K562 (cell line): ENCODE measurements around the gene PTTG1IP. TPM values are rescaled to one million over a fixed set of nuclear protein-coding genes. Genes with fewer than 3 reads are reported as not detected.

ENCODE experiments used
- CBFA2T2 ChIP-seq: fragments of 450-650 bp; conservative IDR thresholded peaks from 2 replicates; pipeline ENCODE4 v1.6.1; 2017; ENCODE audit warnings: mild to moderate bottlenecking
- CXXC5 ChIP-seq: fragments of 250-450 bp; sonication (Bioruptor Pico); IDR thresholded peaks from 2 replicates; pipeline ENCODE4 v1.8.0; 2022; ENCODE audit warnings: inconsistent platforms, mild to moderate bottlenecking, moderate library complexity
- ERF ChIP-seq: fragments of 450-650 bp; formaldehyde crosslinking; IDR thresholded peaks from 2 replicates; pipeline ENCODE4 v1.4.0; 2020; ENCODE audit warnings: mild to moderate bottlenecking, mixed read lengths
- FOXA1 ChIP-seq: fragments of 450-650 bp; IDR thresholded peaks from 2 replicates; pipeline ENCODE4 v1.6.1; 2016; ENCODE audit warnings: mild to moderate bottlenecking, borderline replicate concordance
- FOXJ3 ChIP-seq: sonication (generic); formaldehyde crosslinking; IDR thresholded peaks from 2 replicates; pipeline ENCODE4 v1.4.0; 2020; ENCODE audit warnings: mild to moderate bottlenecking, missing genetic modification reagents
- JUN ChIP-seq, 2 experiments: sonication (generic) in 1 of 2; formaldehyde crosslinking in 1 of 2; IDR thresholded peaks; 2 replicates each; pipeline versions ENCODE4 v1.6.1 to v1.8.0; 2012 to 2022; ENCODE audit warnings: borderline replicate concordance in 2 of 2, mild to moderate bottlenecking in 2 of 2, improper control_type of control experiment in 1 of 2, low read depth in 1 of 2, low read length in 1 of 2, missing genetic modification reagents in 1 of 2
- KAT7 ChIP-seq: sonication (generic); formaldehyde crosslinking; IDR thresholded peaks from 2 replicates; pipeline ENCODE4 v1.8.0; 2022; ENCODE audit warnings: missing genetic modification reagents, mild to moderate bottlenecking, borderline replicate concordance
- LCOR ChIP-seq: sonication (generic); formaldehyde crosslinking; IDR thresholded peaks from 2 replicates; pipeline ENCODE4 v1.8.0; 2022; ENCODE audit warnings: mild to moderate bottlenecking, missing genetic modification reagents
- NR3C1 ChIP-seq: sonication (generic); formaldehyde crosslinking; IDR thresholded peaks from 2 replicates; pipeline ENCODE4 v1.8.1; 2022; ENCODE audit warnings: missing genetic modification reagents
- POLR2H ChIP-seq: IDR thresholded peaks from 2 replicates; pipeline ENCODE4 v1.6.1; 2016; ENCODE audit warnings: missing genetic modification characterization, low read depth, mild to moderate bottlenecking, control low read depth, missing compliant biosample characterization, moderate library complexity
- PPARD ChIP-seq: fragments of 250-450 bp; sonication (Bioruptor Pico); IDR thresholded peaks from 2 replicates; pipeline ENCODE4 v1.8.0; 2022; ENCODE audit warnings: inconsistent platforms, mild to moderate bottlenecking, moderate library complexity
- RBM17 ChIP-seq: fragments of 200-400 bp; formaldehyde crosslinking; IDR thresholded peaks from 2 replicates; pipeline ENCODE4 v1.6.1; 2017; ENCODE audit warnings: low read depth, mild to moderate bottlenecking, low read length, borderline replicate concordance
- SAFB2 ChIP-seq: fragments of 200-400 bp; formaldehyde crosslinking; IDR thresholded peaks from 2 replicates; pipeline ENCODE4 v1.6.1; 2018; ENCODE audit warnings: borderline replicate concordance, low read length, low read depth, moderate library complexity; ENCODE audit not compliant: severe bottlenecking
- SMARCE1 ChIP-seq: fragments of 450-650 bp; IDR thresholded peaks from 2 replicates; pipeline ENCODE4 v1.7.1; 2016; ENCODE audit warnings: mild to moderate bottlenecking
- SP1 ChIP-seq: sonication (generic); formaldehyde crosslinking; IDR thresholded peaks from 2 replicates; pipeline ENCODE4 v1.8.1; 2022; ENCODE audit warnings: mild to moderate bottlenecking, missing genetic modification reagents
- TFAM ChIP-seq: fragments of 250-450 bp; sonication (Bioruptor Pico); conservative IDR thresholded peaks from 2 replicates; pipeline ENCODE4 v1.5.0; 2021; ENCODE audit warnings: mild to moderate bottlenecking, moderate library complexity
- TRIM24 ChIP-seq, 2 experiments: fragments of 450-650 bp; IDR thresholded peaks; 2 replicates each; pipeline ENCODE4 v1.6.1; 2016
- ZBTB1 ChIP-seq: sonication (generic); formaldehyde crosslinking; IDR thresholded peaks from 2 replicates; pipeline ENCODE4 v1.8.1; 2023; ENCODE audit warnings: missing genetic modification reagents, low read depth, mild to moderate bottlenecking, borderline replicate concordance
- ZC3H8 ChIP-seq: fragments of 450-650 bp; IDR thresholded peaks from 2 replicates; pipeline ENCODE4 v1.6.1; 2017
- ZEB2 ChIP-seq: fragments of 450-650 bp; IDR thresholded peaks from 2 replicates; pipeline ENCODE4 v1.6.1; 2016
- ZNF561 ChIP-seq: fragments of 450-650 bp; formaldehyde crosslinking; conservative IDR thresholded peaks from 2 replicates; pipeline ENCODE4 v1.4.0; 2020; ENCODE audit warnings: mild to moderate bottlenecking, moderate library complexity
- ZNF76 ChIP-seq: fragments of 250-450 bp; sonication (Bioruptor Pico); IDR thresholded peaks from 2 replicates; pipeline ENCODE4 v1.4.0; 2020; ENCODE audit warnings: mild to moderate bottlenecking, moderate library complexity, borderline replicate concordance
- ZNF766 ChIP-seq: fragments of 200-800 bp; sonication (Bioruptor generic); conservative IDR thresholded peaks from 2 replicates; pipeline ENCODE4 v1.6.1; 2016; ENCODE audit warnings: missing genetic modification characterization, missing compliant biosample characterization
- ZNF778 ChIP-seq: fragments of 450-650 bp; formaldehyde crosslinking; IDR thresholded peaks from 2 replicates; pipeline ENCODE4 v1.4.0; 2020; ENCODE audit warnings: mild to moderate bottlenecking, moderate library complexity
- polyA plus RNA-seq, 8 experiments: library from polyadenylated mRNA; depleted of rRNA in 4 of 8; stranded (reverse) in 5 of 8; unstranded in 3 of 8; fragments of >200 nt; fragmentation: Nextera tagmentation in 2 of 8; fragmentation: Illumina TruSeq in 1 of 8; extraction: Ambion mirVana in 2 of 8; extraction: Trizol in 1 of 8; gene quantifications; 2 replicates each; pipeline versions ENCODE4 v1.2.1 to v1.2.3, GENCODE V29; 2011 to 2014; ENCODE audit warnings: inconsistent platforms in 1 of 8, missing spikeins in 1 of 8
- total RNA-seq, 7 experiments: library from RNA; depleted of rRNA in 6 of 7; stranded (reverse); fragments of >200 nt in 6 of 7; fragmentation: Illumina TruSeq in 2 of 7; extraction: Trizol in 2 of 7; gene quantifications; 2 replicates each; pipeline versions ENCODE4 v1.2.1 to v1.2.3, GENCODE V29; 2011 to 2021; ENCODE audit warnings: low replicate concordance in 1 of 7
- TF ChIP-seq, protein P1 (sequence below): IDR thresholded peaks from 2 replicates; pipeline ENCODE4 v1.6.1; 2011; ENCODE audit not compliant: insufficient read length; ENCODE audit errors: extremely low read depth
- TF ChIP-seq, protein P2 (sequence below): fragments of 250-450 bp; sonication (Bioruptor Pico); IDR thresholded peaks from 2 replicates; pipeline ENCODE4 v1.4.0; 2020; ENCODE audit warnings: mild to moderate bottlenecking, moderate library complexity, borderline replicate concordance
- TF ChIP-seq, protein P3 (sequence below): fragments of 250-450 bp; sonication (Bioruptor Pico); IDR thresholded peaks from 2 replicates; pipeline ENCODE4 v1.6.1; 2021; ENCODE audit warnings: mild to moderate bottlenecking

The PTTG1IP gene
- total and polyA plus RNA-seq, 9 of the 15 experiments (the other 6 are each of a cell fraction or from before 2014, with no cell fraction given) = 5.0 to 99.3 (median 82.4) TPM

- no peak for TF ChIP-seq POLR2H (tag)
- TF ChIP-seq SAFB2 = no peak
- no peak for TF ChIP-seq SP1 (CRISPR knock-in tag)
- TF ChIP-seq LCOR = no peak
- no peak for TF ChIP-seq RBM17
- TF ChIP-seq TRIM24 (IDR thresholded peaks at IDR 0.05) = peak in 1 of 2 experiments; percentile 53; a peak in 1 of 4 replicates
- no peak for TF ChIP-seq ZNF766 (CRISPR knock-in tag)
- TF ChIP-seq SMARCE1 = peak; percentile 57; the same call in 1 of the 2 replicates
- no peak for TF ChIP-seq ZNF561 (CRISPR knock-in tag)
- no peak for TF ChIP-seq PPARD (CRISPR knock-in tag)
- TF ChIP-seq ZNF76 (CRISPR knock-in tag) = no peak
- TF ChIP-seq CXXC5 (CRISPR knock-in tag) = peak; percentile 66
- no peak for TF ChIP-seq ERF (CRISPR knock-in tag)
- TF ChIP-seq FOXJ3 = no peak
- TF ChIP-seq, protein P1, sequence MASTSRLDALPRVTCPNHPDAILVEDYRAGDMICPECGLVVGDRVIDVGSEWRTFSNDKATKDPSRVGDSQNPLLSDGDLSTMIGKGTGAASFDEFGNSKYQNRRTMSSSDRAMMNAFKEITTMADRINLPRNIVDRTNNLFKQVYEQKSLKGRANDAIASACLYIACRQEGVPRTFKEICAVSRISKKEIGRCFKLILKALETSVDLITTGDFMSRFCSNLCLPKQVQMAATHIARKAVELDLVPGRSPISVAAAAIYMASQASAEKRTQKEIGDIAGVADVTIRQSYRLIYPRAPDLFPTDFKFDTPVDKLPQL = no peak
- TF ChIP-seq KAT7 (CRISPR knock-in tag) = no peak
- no peak for TF ChIP-seq JUN (IDR thresholded peaks at IDR 0.05; ENCODE audit: borderline replicate concordance, low read depth, low read length)
- TF ChIP-seq JUN (CRISPR knock-in tag; IDR thresholded peaks at IDR 0.05; ENCODE audit: borderline replicate concordance) = no peak
- TF ChIP-seq TFAM (CRISPR knock-in tag) = no peak
- no peak for TF ChIP-seq ZNF778 (CRISPR knock-in tag)
- TF ChIP-seq CBFA2T2 = peak; percentile 23; the same call in 1 of the 2 replicates
- TF ChIP-seq FOXA1 = no peak
- no peak for TF ChIP-seq ZEB2
- TF ChIP-seq ZBTB1 (CRISPR knock-in tag) = no peak; the same call in 1 of the 2 replicates
- TF ChIP-seq ZC3H8 = no peak
- TF ChIP-seq, protein P2, sequence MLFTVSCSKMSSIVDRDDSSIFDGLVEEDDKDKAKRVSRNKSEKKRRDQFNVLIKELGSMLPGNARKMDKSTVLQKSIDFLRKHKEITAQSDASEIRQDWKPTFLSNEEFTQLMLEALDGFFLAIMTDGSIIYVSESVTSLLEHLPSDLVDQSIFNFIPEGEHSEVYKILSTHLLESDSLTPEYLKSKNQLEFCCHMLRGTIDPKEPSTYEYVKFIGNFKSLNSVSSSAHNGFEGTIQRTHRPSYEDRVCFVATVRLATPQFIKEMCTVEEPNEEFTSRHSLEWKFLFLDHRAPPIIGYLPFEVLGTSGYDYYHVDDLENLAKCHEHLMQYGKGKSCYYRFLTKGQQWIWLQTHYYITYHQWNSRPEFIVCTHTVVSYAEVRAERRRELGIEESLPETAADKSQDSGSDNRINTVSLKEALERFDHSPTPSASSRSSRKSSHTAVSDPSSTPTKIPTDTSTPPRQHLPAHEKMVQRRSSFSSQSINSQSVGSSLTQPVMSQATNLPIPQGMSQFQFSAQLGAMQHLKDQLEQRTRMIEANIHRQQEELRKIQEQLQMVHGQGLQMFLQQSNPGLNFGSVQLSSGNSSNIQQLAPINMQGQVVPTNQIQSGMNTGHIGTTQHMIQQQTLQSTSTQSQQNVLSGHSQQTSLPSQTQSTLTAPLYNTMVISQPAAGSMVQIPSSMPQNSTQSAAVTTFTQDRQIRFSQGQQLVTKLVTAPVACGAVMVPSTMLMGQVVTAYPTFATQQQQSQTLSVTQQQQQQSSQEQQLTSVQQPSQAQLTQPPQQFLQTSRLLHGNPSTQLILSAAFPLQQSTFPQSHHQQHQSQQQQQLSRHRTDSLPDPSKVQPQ (CRISPR knock-in tag) = no peak
- no peak for TF ChIP-seq NR3C1 (CRISPR knock-in tag)
- TF ChIP-seq, protein P3, sequence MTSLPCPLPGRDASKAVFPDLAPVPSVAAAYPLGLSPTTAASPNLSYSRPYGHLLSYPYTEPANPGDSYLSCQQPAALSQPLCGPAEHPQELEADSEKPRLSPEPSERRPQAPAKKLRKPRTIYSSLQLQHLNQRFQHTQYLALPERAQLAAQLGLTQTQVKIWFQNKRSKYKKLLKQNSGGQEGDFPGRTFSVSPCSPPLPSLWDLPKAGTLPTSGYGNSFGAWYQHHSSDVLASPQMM (CRISPR knock-in tag) = no peak
Measured at GRCh38 chr21:44834951-44835646, 38.4 kb downstream of the PTTG1IP start (continued).
